Choroid plexus epithelial cell (primary cell): ENCODE data around the gene TCF20.

Source experiments
- DNase-seq: peaks from one replicate; pipeline ENCODE4 v3.0.0-alpha.2; 2010; ENCODE audit warnings: low read depth
- H3K4me3 ChIP-seq: 2 replicates; pipeline ENCODE4 v1.5.1; 2011; ENCODE audit warnings: low read depth, mild to moderate bottlenecking, control low read depth, low read length, moderate library complexity
- CTCF ChIP-seq: conservative IDR thresholded peaks from 2 replicates; pipeline ENCODE4 v1.5.1; 2011; ENCODE audit warnings: low read depth, mild to moderate bottlenecking, control low read depth, inconsistent platforms, low read length, moderate library complexity

TCF20 gene

GRCh38 chr22:42277988-42278776 lies 7.7 kb upstream of the TCF20 start:
- DNase-seq: peak; percentile 30

GRCh38 chr22:42277232-42277753 lies 6.8 kb upstream of the TCF20 start:
- no peak for DNase-seq
- no peak for TF ChIP-seq CTCF
- H3K4me3 ChIP-seq: no peak overlapping the region

More at GRCh38 chr22:42277988-42278776, 7.7 kb upstream of the TCF20 start:
- H3K4me3 ChIP-seq: no peak overlapping the region
- peak; percentile 49 for TF ChIP-seq CTCF

GRCh38 chr22:42275970-42276369 lies 5.5 kb upstream of the TCF20 start:
- peak; percentile 13 for DNase-seq

GRCh38 chr22:42275176-42275575 lies 4.7 kb upstream of the TCF20 start:
- no peak for DNase-seq
- no peak for TF ChIP-seq CTCF
- H3K4me3 ChIP-seq: no peak overlapping the region

More at GRCh38 chr22:42275970-42276369, 5.5 kb upstream of the TCF20 start:
- TF ChIP-seq CTCF: no peak
- H3K4me3 ChIP-seq: no peak overlapping the region

- no peak for TF ChIP-seq CTCF
- DNase-seq: no peak
- H3K4me3 ChIP-seq: no peak overlapping the region
Observed at GRCh38 chr22:42273855-42274451, 3.5 kb upstream of the TCF20 start.

GRCh38 chr22:42272431-42272999 lies 2.1 kb upstream of the TCF20 start:
- no peak overlapping the region for H3K4me3 ChIP-seq
- no peak for DNase-seq
- no peak for TF ChIP-seq CTCF
